Erythroblast (primary cell): ENCODE data around the gene UQCRFS1.

Experiments
- GATA1 ChIP-seq: IDR thresholded peaks from 2 replicates; pipeline ENCODE4 v1.6.1; 2011; ENCODE audit warnings: low read depth, mild to moderate bottlenecking, control low read depth, low read length, moderate library complexity
- POLR2A ChIP-seq: IDR thresholded peaks from 2 replicates; pipeline ENCODE4 v1.6.1; 2011; ENCODE audit warnings: mild to moderate bottlenecking, low read length

DNA sequence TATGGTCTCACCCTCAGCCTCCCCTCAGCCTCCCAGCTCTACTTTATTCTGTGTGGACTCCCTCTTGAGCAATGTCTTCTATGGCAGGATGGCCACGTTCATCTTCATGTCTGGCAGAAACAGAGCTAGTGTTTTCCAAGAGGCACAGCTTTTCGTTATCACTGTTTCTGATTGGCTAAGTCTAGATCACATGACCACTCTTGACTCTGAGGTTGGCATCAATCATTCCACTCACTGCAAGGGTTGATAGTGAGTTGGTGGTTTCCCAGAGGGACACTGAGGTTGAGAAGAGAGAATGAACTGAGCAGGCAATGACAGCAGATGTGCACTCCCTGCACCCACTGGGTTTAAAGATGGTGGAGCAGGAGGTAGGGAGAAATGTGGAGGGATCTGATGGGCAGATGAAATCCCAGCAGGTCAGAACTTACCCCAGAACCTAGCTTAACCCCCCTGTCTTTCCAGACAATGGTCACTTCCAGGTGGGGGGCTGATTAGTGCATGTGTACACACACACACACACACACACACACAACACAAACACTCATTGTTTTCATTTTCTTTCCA is 26.3 kb upstream of the UQCRFS1 start:
- TF ChIP-seq POLR2A = no peak
- TF ChIP-seq GATA1 = no peak
